K562 (cell line): ENCODE measurements around the gene RAB3C. TPM values are rescaled to one million over a fixed set of nuclear protein-coding genes. Genes with fewer than 3 reads are reported as not detected.

Source experiments
- ATAC-seq: fragments of 200-7000 bp; cut with Tn5 transposase; 3 replicates; pipeline ENCODE4 v1.9.1; 2020; ENCODE audit warnings: moderate library complexity
- BruUV-seq: library from RNA; stranded (reverse); fragments of 400-500 nt; replicated peaks from 2 replicates; lab custom pipeline; 2021; lab: Mats Ljungman, UMichigan
- CTCF ChIA-PET: fragments of 300-600 bp; formaldehyde crosslinking; extraction: SDS; loops from one replicate; lab custom pipeline; 2021; ENCODE audit warnings: low intra/inter-chr PET ratio; lab: Yijun Ruan, JAX
- POLR2A ChIA-PET: fragments of 300-600, 350-650 bp; sonication (Branson Sonifier 250); formaldehyde crosslinking; extraction: SDS; loops from one replicate; lab custom pipeline; 2021; ENCODE audit warnings: antibody characterized with exemption, inconsistent platforms; lab: Yijun Ruan, JAX
- DNase-seq, 4 experiments: peaks; one replicate each; pipeline versions ENCODE4 v3.0.0 to v3.0.0-alpha.2; 2011 to 2018; ENCODE audit warnings: low spot score in 3 of 4, mixed read lengths in 3 of 4; ENCODE audit errors: extremely low read depth in 1 of 4
- FAIRE-seq: peaks from 2 replicates; lab custom pipeline; 2011; peaks lifted over from hg19 to GRCh38; lab: Jason Lieb, UNC
- H2AFZ ChIP-seq: 2 replicates; pipeline ENCODE4 v1.6.0; 2011; ENCODE audit warnings: low read depth, low read length, control low read depth, inconsistent platforms
- H3K27ac ChIP-seq: fragments of 200-600 bp; 3 replicates; pipeline ENCODE4 v1.8.0; 2011; ENCODE audit warnings: low read depth, mild to moderate bottlenecking, control low read depth, inconsistent platforms, low read length, moderate library complexity, mixed read lengths; ENCODE audit errors: extremely low read depth
- H3K27me3 ChIP-seq, 2 experiments: fragments of 300-600 bp in 1 of 2; 2 replicates in 1 of 2; 3 replicates in 1 of 2; pipeline versions ENCODE4 v1.6.0 to v1.8.0; 2011; ENCODE audit warnings: inconsistent platforms in 2 of 2, low read length in 2 of 2, mild to moderate bottlenecking in 1 of 2, mixed read lengths in 1 of 2, moderate library complexity in 1 of 2; ENCODE audit not compliant: control insufficient read depth in 2 of 2, insufficient read depth in 2 of 2
- H3K36me3 ChIP-seq: fragments of 300-600 bp; 3 replicates; pipeline ENCODE4 v1.8.0; 2011; ENCODE audit warnings: mild to moderate bottlenecking, low read length, inconsistent platforms; ENCODE audit not compliant: control insufficient read depth, insufficient read depth
- H3K4me1 ChIP-seq, 2 experiments: fragments of 200-600 bp in 1 of 2; replicated peaks in 1 of 2; 2 replicates in 1 of 2; 3 replicates in 1 of 2; pipeline versions ENCODE4 v1.5.1 to v1.8.0; 2011; ENCODE audit warnings: inconsistent platforms in 2 of 2, low read length in 2 of 2, mild to moderate bottlenecking in 1 of 2, mixed read lengths in 1 of 2, moderate library complexity in 1 of 2; ENCODE audit not compliant: control insufficient read depth in 2 of 2, insufficient read depth in 2 of 2
- H3K4me2 ChIP-seq: 2 replicates; pipeline ENCODE4 v1.6.1; 2011; ENCODE audit warnings: low read length, control low read depth, inconsistent platforms, mixed read lengths; ENCODE audit not compliant: insufficient read depth
- H3K4me3 ChIP-seq: fragments of 200-600 bp; sonication (generic), shearing (Covaris generic); 2 replicates; pipeline ENCODE4 v1.5.1; 2016; ENCODE audit warnings: control low read depth, inconsistent platforms
- H3K79me2 ChIP-seq: fragments of 200-600 bp; 3 replicates; pipeline ENCODE4 v1.8.0; 2011; ENCODE audit warnings: low read length, inconsistent platforms; ENCODE audit not compliant: control insufficient read depth, insufficient read depth
- H3K9ac ChIP-seq, 2 experiments: 2 replicates each; pipeline versions ENCODE4 v1.6.0 to v1.6.1; 2011; ENCODE audit warnings: low read depth in 2 of 2, low read length in 2 of 2, control low read depth in 1 of 2, inconsistent platforms in 1 of 2, mild to moderate bottlenecking in 1 of 2, mixed read lengths in 1 of 2; ENCODE audit not compliant: insufficient read depth in 1 of 2
- H3K9me1 ChIP-seq: one replicate; pipeline ENCODE4 v1.6.0; 2011; ENCODE audit warnings: inconsistent platforms, mild to moderate bottlenecking, low read length, moderate library complexity; ENCODE audit not compliant: control insufficient read depth, insufficient read depth
- H3K9me3 ChIP-seq: replicated peaks from 2 replicates; pipeline ENCODE4 v1.5.1; 2011; ENCODE audit warnings: low read depth, low read length, inconsistent platforms; ENCODE audit not compliant: control insufficient read depth, insufficient read depth
- H4K20me1 ChIP-seq: replicated peaks from 2 replicates; pipeline ENCODE4 v1.6.1; 2011; ENCODE audit warnings: low read length, inconsistent platforms, mixed read lengths; ENCODE audit not compliant: control insufficient read depth, insufficient read depth
- ATF1 ChIP-seq, 2 experiments: fragments of 450-650 bp in 1 of 2; IDR thresholded peaks; 2 replicates each; pipeline ENCODE4 v1.6.1; 2016; ENCODE audit warnings: missing compliant biosample characterization in 1 of 2, missing genetic modification characterization in 1 of 2
- BRD9 ChIP-seq: fragments of 450-650 bp; IDR thresholded peaks from 2 replicates; pipeline ENCODE4 v1.6.1; 2018; ENCODE audit warnings: low read depth; ENCODE audit not compliant: partially characterized antibody
- CBFA2T3 ChIP-seq: fragments of 450-650 bp; IDR thresholded peaks from 2 replicates; pipeline ENCODE4 v1.6.1; 2017
- CCAR2 ChIP-seq: fragments of 200-400 bp; formaldehyde crosslinking; IDR thresholded peaks from 2 replicates; pipeline ENCODE4 v1.6.1; 2017; ENCODE audit warnings: mild to moderate bottlenecking, low read depth, low read length
- EGR1 ChIP-seq: fragments of 450-650 bp; conservative IDR thresholded peaks from 2 replicates; pipeline ENCODE4 v1.6.1; 2017; ENCODE audit warnings: mild to moderate bottlenecking
- HNRNPLL ChIP-seq: fragments of 200-400 bp; formaldehyde crosslinking; IDR thresholded peaks from 2 replicates; pipeline ENCODE4 v1.6.1; 2017; ENCODE audit warnings: low read length, low read depth, mild to moderate bottlenecking; ENCODE audit not compliant: poor library complexity, severe bottlenecking
- JUNB ChIP-seq: fragments of 450-650 bp; formaldehyde crosslinking; conservative IDR thresholded peaks from 2 replicates; pipeline ENCODE4 v1.4.0; 2020; ENCODE audit warnings: mild to moderate bottlenecking
- MIER1 ChIP-seq: fragments of 450-650 bp; IDR thresholded peaks from 2 replicates; pipeline ENCODE4 v1.6.1; 2016; ENCODE audit warnings: antibody characterized with exemption, mild to moderate bottlenecking, low read depth
- NR4A1 ChIP-seq, 2 experiments: fragments of 250-450 bp in 1 of 2; fragments of 450-650 bp in 1 of 2; sonication (Bioruptor Pico) in 1 of 2; IDR thresholded peaks; 2 replicates each; pipeline versions ENCODE4 v1.4.0 to v1.6.1; 2016 to 2020; ENCODE audit warnings: mild to moderate bottlenecking in 2 of 2, missing compliant biosample characterization in 1 of 2, missing genetic modification characterization in 1 of 2, moderate library complexity in 1 of 2
- YBX1 ChIP-seq: fragments of 450-650 bp; IDR thresholded peaks from 2 replicates; pipeline ENCODE4 v1.7.1; 2016; ENCODE audit warnings: mild to moderate bottlenecking
- ZKSCAN3 ChIP-seq: fragments of 250-450 bp; sonication (Bioruptor Pico); IDR thresholded peaks from 2 replicates; pipeline ENCODE4 v1.4.0; 2020
- ZNF174 ChIP-seq: fragments of 250-450 bp; sonication (Bioruptor Pico); IDR thresholded peaks from 2 replicates; pipeline ENCODE4 v1.4.0; 2020; ENCODE audit warnings: mild to moderate bottlenecking
- ZNF445 ChIP-seq: fragments of 250-450 bp; sonication (Bioruptor Pico); IDR thresholded peaks from 2 replicates; pipeline ENCODE4 v1.4.0; 2020; ENCODE audit warnings: low read depth, mild to moderate bottlenecking, moderate library complexity
- WGBS: fragments of 100-300 bp; shearing (Covaris generic); methylation state at CpG from one replicate; pipeline ENCODE4 v1.1.6; 2016; ENCODE audit warnings: low coverage, mixed read lengths; ENCODE audit not compliant: insufficient coverage; ENCODE audit errors: missing lambda C conversion rate; 5-methylcytosine and 5-hydroxymethylcytosine counted together
- in situ Hi-C: fragments of 300-500 bp; cut with MboI; formaldehyde crosslinking; loops from 4 replicates; pipeline ENCODE4 v1.15.0; 2018; ENCODE audit warnings: inconsistent platforms, mixed read lengths
- intact Hi-C: fragments of 100-400 bp; cut with micrococcal nuclease; formaldehyde crosslinking; loops from 2 replicates; pipeline ENCODE4 v1.14.2; 2022
- polyA plus RNA-seq, 8 experiments: library from polyadenylated mRNA; depleted of rRNA in 4 of 8; stranded (reverse) in 5 of 8; unstranded in 3 of 8; fragments of >200 nt; fragmentation: Nextera tagmentation in 2 of 8; fragmentation: Illumina TruSeq in 1 of 8; extraction: Ambion mirVana in 2 of 8; extraction: Trizol in 1 of 8; gene quantifications; 2 replicates each; pipeline versions ENCODE4 v1.2.1 to v1.2.3, GENCODE V29; 2011 to 2014; ENCODE audit warnings: inconsistent platforms in 1 of 8, missing spikeins in 1 of 8
- total RNA-seq, 7 experiments: library from RNA; depleted of rRNA in 6 of 7; stranded (reverse); fragments of >200 nt in 6 of 7; fragmentation: Illumina TruSeq in 2 of 7; extraction: Trizol in 2 of 7; gene quantifications; 2 replicates each; pipeline versions ENCODE4 v1.2.1 to v1.2.3, GENCODE V29; 2011 to 2021; ENCODE audit warnings: low replicate concordance in 1 of 7
- TF ChIP-seq, protein P1 (sequence below): IDR thresholded peaks from 2 replicates; pipeline ENCODE4 v1.6.1; 2011; ENCODE audit warnings: borderline replicate concordance, low read depth, mild to moderate bottlenecking, moderate library complexity, low read length; ENCODE audit not compliant: insufficient read depth, poor library complexity, severe bottlenecking
- TF ChIP-seq, protein P2 (sequence below): fragments of 200-800 bp; sonication (Bioruptor generic); IDR thresholded peaks from 2 replicates; pipeline ENCODE4 v1.6.1; 2017; ENCODE audit warnings: missing genetic modification characterization, missing compliant biosample characterization

Gene RAB3C
- total and polyA plus RNA-seq, 9 of the 15 experiments (the other 6 are each of a cell fraction or from before 2014, with no cell fraction given), result not detected

DNA sequence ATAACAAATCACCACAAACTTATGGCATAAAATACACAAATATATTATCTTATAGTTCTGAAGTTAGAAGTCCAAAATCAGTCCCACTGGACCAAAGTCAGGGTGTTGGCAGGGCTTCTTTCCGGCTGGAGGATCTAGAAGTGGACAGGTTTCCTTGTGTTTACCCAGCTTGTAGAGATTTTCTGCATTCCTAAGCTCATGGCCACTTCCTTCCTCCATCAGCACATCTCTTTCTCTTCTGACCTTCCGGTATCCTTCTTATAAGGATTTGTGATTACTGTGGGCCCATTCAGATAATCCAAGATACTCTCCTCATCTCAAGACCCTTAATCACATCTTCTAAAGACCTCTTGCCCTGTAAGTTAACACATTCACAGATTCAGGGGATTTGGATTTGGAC lies 97.6 kb downstream of the RAB3C start:
- FAIRE-seq, result no peak
- POLR2A ChIA-PET, result interaction anchor here (0.7 kb wide), 1 partner anchor 148 kb away, joined by 3 read pairs; no protein-coding TSS in a partner anchor

DNA sequence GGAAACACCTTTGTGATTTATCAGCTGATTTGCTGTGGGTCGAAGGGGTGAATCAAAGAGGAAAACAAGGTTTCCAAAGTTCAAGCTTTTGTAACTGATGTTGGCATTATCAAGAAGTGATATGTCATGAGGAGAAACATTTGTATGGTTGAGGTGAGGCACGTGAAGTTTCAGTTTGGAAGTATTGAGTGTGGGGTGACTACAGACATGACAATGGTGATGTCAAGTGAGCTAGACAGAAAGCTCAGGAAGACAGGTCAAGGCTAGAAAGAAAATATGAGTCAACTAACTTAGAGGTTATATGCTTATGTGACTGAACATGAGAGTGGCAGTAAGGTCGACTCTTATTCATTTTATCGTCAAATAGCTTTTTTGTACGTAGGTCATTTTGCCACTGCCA lies 99.1 kb downstream of the RAB3C start:
- DNase-seq (no peak), FAIRE-seq (no peak), ATAC-seq (no peak)
- Histone ChIP-seq H3K27me3 (no peaks in the 10 kb centered on the region), H3K4me1 (no peaks in the 10 kb centered on the region), H3K4me3 (no peak overlapping the region), H3K9me3 (0 out of 2 replicates have a peak, but pooled peaks cover 3% of the 10 kb centered on the region), H3K9ac (no peak overlapping the region), H3K27ac (no peak overlapping the region), H3K79me2 (no peaks in the 10 kb centered on the region), H4K20me1 (no peaks in the 10 kb centered on the region), H3K4me2 (no peak overlapping the region), H3K36me3 (no peaks in the 10 kb centered on the region), H3K9me1 (no peaks in the 10 kb centered on the region), H2AFZ (no peak overlapping the region)
- ChIA-PET POLR2A (no interaction called here), CTCF (no interaction called here)
- in situ Hi-C loops (no loop called here), intact Hi-C loops (no loop called here)
- BruUV-seq, result no TSS peak
- 2% methylated on average over 5 of the region's 5 CpGs for WGBS
- TF ChIP-seq BRD9 (no peak), YBX1 (no peak), CCAR2 (no peak), ZKSCAN3 (CRISPR knock-in tag) (no peak), HNRNPLL (no peak), MIER1 (no peak), ZNF445 (CRISPR knock-in tag) (no peak), NR4A1 (CRISPR knock-in tag; IDR thresholded peaks at IDR 0.05) (no peak), NR4A1 (tag; IDR thresholded peaks at IDR 0.05) (no peak), ATF1 (CRISPR knock-in tag; IDR thresholded peaks at IDR 0.05) (no peak), ATF1 (tag; IDR thresholded peaks at IDR 0.05) (no peak)
- TF ChIP-seq, protein P1, sequence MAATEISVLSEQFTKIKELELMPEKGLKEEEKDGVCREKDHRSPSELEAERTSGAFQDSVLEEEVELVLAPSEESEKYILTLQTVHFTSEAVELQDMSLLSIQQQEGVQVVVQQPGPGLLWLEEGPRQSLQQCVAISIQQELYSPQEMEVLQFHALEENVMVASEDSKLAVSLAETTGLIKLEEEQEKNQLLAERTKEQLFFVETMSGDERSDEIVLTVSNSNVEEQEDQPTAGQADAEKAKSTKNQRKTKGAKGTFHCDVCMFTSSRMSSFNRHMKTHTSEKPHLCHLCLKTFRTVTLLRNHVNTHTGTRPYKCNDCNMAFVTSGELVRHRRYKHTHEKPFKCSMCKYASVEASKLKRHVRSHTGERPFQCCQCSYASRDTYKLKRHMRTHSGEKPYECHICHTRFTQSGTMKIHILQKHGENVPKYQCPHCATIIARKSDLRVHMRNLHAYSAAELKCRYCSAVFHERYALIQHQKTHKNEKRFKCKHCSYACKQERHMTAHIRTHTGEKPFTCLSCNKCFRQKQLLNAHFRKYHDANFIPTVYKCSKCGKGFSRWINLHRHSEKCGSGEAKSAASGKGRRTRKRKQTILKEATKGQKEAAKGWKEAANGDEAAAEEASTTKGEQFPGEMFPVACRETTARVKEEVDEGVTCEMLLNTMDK, result no peak
- TF ChIP-seq, protein P2, sequence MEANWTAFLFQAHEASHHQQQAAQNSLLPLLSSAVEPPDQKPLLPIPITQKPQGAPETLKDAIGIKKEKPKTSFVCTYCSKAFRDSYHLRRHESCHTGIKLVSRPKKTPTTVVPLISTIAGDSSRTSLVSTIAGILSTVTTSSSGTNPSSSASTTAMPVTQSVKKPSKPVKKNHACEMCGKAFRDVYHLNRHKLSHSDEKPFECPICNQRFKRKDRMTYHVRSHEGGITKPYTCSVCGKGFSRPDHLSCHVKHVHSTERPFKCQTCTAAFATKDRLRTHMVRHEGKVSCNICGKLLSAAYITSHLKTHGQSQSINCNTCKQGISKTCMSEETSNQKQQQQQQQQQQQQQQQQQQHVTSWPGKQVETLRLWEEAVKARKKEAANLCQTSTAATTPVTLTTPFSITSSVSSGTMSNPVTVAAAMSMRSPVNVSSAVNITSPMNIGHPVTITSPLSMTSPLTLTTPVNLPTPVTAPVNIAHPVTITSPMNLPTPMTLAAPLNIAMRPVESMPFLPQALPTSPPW, result no peak

More for the DNA sequence above, 97.6 kb downstream of the RAB3C start:
- no peaks in the 10 kb centered on the region for H3K27me3 ChIP-seq
- no peak overlapping the region for H3K27ac ChIP-seq
- ATAC-seq (no peak), DNase-seq (no peak)
- no peak overlapping the region for H3K4me3 ChIP-seq
- BruUV-seq, result no TSS peak
- no peaks in the 10 kb centered on the region for H3K9me1 ChIP-seq
- H3K4me1 ChIP-seq, result no peaks in the 10 kb centered on the region
- intact Hi-C loops, result no loop called here
- H2AFZ ChIP-seq, result no peak overlapping the region
- H4K20me1 ChIP-seq, result no peaks in the 10 kb centered on the region
- 13% methylated on average over 2 of the region's 2 CpGs for WGBS
- no peaks in the 10 kb centered on the region for H3K79me2 ChIP-seq
- H3K9me3 ChIP-seq, result 0 out of 2 replicates have a peak, but pooled peaks cover 3% of the 10 kb centered on the region
- no peaks in the 10 kb centered on the region for H3K36me3 ChIP-seq
- H3K9ac ChIP-seq, result no peak overlapping the region
- TF ChIP-seq EGR1 (no peak), JUNB (CRISPR knock-in tag) (no peak), ZNF174 (CRISPR knock-in tag) (no peak), CBFA2T3 (no peak)
- TF ChIP-seq, all 486 proteins: peak for 0
- CTCF ChIA-PET, result no interaction called here
- in situ Hi-C loops, result no loop called here
- H3K4me2 ChIP-seq, result no peak overlapping the region
